GM23248 (cell line): ENCODE data around the gene ZNF821.

Experiments used
- EZH2 ChIP-seq: fragments of 200-600 bp; sonication (generic); IDR thresholded peaks from 2 replicates; pipeline ENCODE4 v1.6.1; 2018; ENCODE audit warnings: antibody characterized with exemption, mild to moderate bottlenecking; ENCODE audit not compliant: insufficient read depth, poor library complexity, severe bottlenecking
- EZH2phosphoT487 ChIP-seq: fragments of 200-600 bp; sonication (generic); IDR thresholded peaks from 2 replicates; pipeline ENCODE4 v1.6.1; 2018; ENCODE audit warnings: antibody characterized with exemption, moderate library complexity, mild to moderate bottlenecking, low read depth; ENCODE audit not compliant: insufficient read depth

GRCh38 chr16:71920658-71921057, 36.7 kb upstream of the ZNF821 start:
- TF ChIP-seq EZH2 (no peak), EZH2phosphoT487 (no peak)
